Thyroid gland (tissue), 4 donors: ENCODE results near the gene GGTLC2.

ENCODE experiments used
- CTCF ChIP-seq, 6 experiments: fragments of 200-600 bp in 3 of 6; fragments of 450-650 bp in 3 of 6; sonication (generic) in 3 of 6; IDR thresholded peaks; one replicate each; pipeline ENCODE4 v1.5.1; 2016 to 2019; ENCODE audit warnings: antibody characterized with exemption in 6 of 6, mild to moderate bottlenecking in 2 of 6, inconsistent platforms in 1 of 6, moderate library complexity in 1 of 6
- POLR2A ChIP-seq, 2 donors: fragments of 450-650 bp; IDR thresholded peaks; one replicate each; pipeline ENCODE4 v1.6.1; 2017; ENCODE audit warnings: antibody characterized with exemption in 2 of 2, mild to moderate bottlenecking in 2 of 2, moderate library complexity in 1 of 2

GRCh38 chr22:22605074-22605404, 39.4 kb upstream of the GGTLC2 start:
- no peak for TF ChIP-seq POLR2A (IDR thresholded peaks at IDR 0.05)
- TF ChIP-seq CTCF (IDR thresholded peaks at IDR 0.05): no peak
